ENCODE results near the gene RAB11FIP4.
A peak's percentile ranks its signal among the peaks of the same experiment; 100 is the strongest.

RAB11FIP4 gene

DNA sequence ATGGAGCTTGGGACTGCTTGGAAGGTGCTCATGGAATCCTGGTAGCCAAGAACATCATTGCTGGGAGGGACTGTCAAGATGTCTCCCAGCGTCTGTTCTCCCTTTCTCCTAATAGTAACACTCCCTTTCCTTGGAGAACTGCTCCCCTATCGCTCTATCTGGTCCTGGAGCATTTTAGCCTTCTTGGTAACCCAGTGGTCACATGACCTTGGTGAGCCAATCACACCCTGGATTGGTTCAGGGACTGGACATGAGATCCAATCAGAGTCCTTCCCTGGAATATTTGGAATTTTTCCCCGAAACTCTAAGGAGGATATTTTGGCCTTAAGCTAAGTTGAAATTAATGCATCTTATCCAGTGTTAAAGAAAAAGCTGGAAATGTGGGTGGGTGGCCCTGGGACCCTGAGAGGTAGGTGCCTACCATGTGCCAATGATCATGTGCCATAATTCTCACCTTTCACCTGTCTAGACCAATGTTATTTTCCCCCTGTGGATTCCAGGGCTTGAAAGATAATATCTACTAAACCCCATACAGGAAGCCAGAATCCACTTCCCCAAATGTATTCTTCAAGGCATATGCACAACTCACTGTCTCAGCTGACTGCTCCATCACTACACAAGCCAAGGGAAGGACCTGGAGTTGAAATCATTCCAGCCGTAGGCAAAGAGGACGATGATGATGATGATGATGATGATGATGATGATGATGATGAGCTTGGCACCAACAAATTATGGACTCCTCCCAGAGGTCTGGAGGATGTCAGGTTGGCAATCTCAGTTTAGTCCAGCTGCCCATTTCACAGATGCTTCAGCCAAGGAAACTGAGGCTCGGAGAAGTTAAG lies 193.2 kb downstream of the RAB11FIP4 start:
- no peak for TF ChIP-seq POLR2AphosphoS5 (IDR thresholded peaks at IDR 0.05; ENCODE audit: low read depth)
- TF ChIP-seq, protein P1, sequence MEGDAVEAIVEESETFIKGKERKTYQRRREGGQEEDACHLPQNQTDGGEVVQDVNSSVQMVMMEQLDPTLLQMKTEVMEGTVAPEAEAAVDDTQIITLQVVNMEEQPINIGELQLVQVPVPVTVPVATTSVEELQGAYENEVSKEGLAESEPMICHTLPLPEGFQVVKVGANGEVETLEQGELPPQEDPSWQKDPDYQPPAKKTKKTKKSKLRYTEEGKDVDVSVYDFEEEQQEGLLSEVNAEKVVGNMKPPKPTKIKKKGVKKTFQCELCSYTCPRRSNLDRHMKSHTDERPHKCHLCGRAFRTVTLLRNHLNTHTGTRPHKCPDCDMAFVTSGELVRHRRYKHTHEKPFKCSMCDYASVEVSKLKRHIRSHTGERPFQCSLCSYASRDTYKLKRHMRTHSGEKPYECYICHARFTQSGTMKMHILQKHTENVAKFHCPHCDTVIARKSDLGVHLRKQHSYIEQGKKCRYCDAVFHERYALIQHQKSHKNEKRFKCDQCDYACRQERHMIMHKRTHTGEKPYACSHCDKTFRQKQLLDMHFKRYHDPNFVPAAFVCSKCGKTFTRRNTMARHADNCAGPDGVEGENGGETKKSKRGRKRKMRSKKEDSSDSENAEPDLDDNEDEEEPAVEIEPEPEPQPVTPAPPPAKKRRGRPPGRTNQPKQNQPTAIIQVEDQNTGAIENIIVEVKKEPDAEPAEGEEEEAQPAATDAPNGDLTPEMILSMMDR (IDR thresholded peaks at IDR 0.05; ENCODE audit: insufficient read depth, low read length) = no peak
- TF ChIP-seq, protein P2, sequence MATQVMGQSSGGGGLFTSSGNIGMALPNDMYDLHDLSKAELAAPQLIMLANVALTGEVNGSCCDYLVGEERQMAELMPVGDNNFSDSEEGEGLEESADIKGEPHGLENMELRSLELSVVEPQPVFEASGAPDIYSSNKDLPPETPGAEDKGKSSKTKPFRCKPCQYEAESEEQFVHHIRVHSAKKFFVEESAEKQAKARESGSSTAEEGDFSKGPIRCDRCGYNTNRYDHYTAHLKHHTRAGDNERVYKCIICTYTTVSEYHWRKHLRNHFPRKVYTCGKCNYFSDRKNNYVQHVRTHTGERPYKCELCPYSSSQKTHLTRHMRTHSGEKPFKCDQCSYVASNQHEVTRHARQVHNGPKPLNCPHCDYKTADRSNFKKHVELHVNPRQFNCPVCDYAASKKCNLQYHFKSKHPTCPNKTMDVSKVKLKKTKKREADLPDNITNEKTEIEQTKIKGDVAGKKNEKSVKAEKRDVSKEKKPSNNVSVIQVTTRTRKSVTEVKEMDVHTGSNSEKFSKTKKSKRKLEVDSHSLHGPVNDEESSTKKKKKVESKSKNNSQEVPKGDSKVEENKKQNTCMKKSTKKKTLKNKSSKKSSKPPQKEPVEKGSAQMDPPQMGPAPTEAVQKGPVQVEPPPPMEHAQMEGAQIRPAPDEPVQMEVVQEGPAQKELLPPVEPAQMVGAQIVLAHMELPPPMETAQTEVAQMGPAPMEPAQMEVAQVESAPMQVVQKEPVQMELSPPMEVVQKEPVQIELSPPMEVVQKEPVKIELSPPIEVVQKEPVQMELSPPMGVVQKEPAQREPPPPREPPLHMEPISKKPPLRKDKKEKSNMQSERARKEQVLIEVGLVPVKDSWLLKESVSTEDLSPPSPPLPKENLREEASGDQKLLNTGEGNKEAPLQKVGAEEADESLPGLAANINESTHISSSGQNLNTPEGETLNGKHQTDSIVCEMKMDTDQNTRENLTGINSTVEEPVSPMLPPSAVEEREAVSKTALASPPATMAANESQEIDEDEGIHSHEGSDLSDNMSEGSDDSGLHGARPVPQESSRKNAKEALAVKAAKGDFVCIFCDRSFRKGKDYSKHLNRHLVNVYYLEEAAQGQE (IDR thresholded peaks at IDR 0.05; ENCODE audit: insufficient replicate concordance, low read depth) = no peak
- TF ChIP-seq SPI1 (IDR thresholded peaks at IDR 0.05; ENCODE audit: borderline replicate concordance, low read depth) = peak; percentile 93
- no peak for TF ChIP-seq GABPA (IDR thresholded peaks at IDR 0.05; ENCODE audit: low read depth)

DNA sequence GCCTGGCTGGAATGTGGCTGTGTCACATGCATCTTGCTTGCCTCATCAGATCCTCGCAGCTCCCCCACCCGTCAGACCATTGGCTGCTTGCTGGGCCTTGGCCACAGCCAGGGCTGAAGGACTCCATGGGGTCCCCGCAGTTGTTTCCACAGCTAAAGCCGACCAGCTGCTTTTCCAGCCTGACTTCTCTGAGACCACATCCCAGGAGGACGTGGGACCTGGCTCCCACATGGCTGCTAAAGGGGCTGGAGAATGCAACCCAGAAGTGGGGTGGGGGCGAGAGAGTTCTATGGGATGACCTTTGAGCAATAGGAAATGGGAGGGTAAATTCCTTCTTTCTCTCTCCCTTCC lies 193.8 kb downstream of the RAB11FIP4 start:
- no peak overlapping the region for H3K27ac ChIP-seq (replicated peaks)

More for the DNA sequence above, 193.2 kb downstream of the RAB11FIP4 start:
- H3K27ac ChIP-seq (replicated peaks) = no peak overlapping the region
- no peak overlapping the region for H3K4me3 ChIP-seq (replicated peaks; ENCODE audit: insufficient read depth, low read length)
- H3K27me3 ChIP-seq (ENCODE audit: insufficient read depth, poor library complexity, severe bottlenecking) = no peaks in the 10 kb centered on the region
- peak in 1 of 2 experiments; percentile 40 for DNase-seq (ENCODE audit: low read depth in 1 of 2, low spot score in 1 of 2)

DNA sequence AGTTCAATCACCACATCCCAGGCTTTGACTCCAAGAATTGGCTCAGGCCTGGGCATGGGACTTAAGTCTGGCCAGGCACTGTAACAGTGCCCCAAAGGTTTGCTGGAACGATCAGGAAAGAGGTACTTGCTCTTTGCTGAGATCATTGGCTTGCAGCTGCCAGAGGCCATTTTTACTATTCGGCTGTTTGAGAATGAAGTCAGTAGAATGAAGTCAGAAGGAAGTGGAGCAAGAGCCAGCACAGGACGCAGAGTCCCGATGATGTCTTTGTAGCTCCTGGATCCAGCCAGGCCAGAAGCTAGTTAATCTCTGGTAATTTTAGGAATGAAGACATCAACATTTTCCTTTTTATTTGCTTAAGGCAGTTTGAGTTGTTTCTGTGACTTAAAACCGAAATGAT lies 195.5 kb downstream of the RAB11FIP4 start:
- TF ChIP-seq SPI1 (IDR thresholded peaks at IDR 0.05; ENCODE audit: borderline replicate concordance, low read depth) (no peak), POLR2AphosphoS5 (IDR thresholded peaks at IDR 0.05; ENCODE audit: low read depth) (no peak), GABPA (IDR thresholded peaks at IDR 0.05; ENCODE audit: low read depth) (no peak)
- TF ChIP-seq, protein P2 (IDR thresholded peaks at IDR 0.05; ENCODE audit: insufficient replicate concordance, low read depth) = no peak
- TF ChIP-seq, protein P1 (IDR thresholded peaks at IDR 0.05; ENCODE audit: insufficient read depth, low read length) = no peak
- no peak overlapping the region for H3K27ac ChIP-seq (replicated peaks)
- H3K27me3 ChIP-seq (ENCODE audit: insufficient read depth, poor library complexity, severe bottlenecking) = no peaks in the 10 kb centered on the region
- H3K4me3 ChIP-seq (replicated peaks; ENCODE audit: insufficient read depth, low read length) = no peak overlapping the region
- no peak for DNase-seq (ENCODE audit: low read depth in 1 of 2, low spot score in 1 of 2)

More for the DNA sequence above, 193.8 kb downstream of the RAB11FIP4 start:
- TF ChIP-seq, protein P1 (IDR thresholded peaks at IDR 0.05; ENCODE audit: insufficient read depth, low read length) = no peak
- TF ChIP-seq POLR2AphosphoS5 (IDR thresholded peaks at IDR 0.05; ENCODE audit: low read depth) (no peak), SPI1 (IDR thresholded peaks at IDR 0.05; ENCODE audit: borderline replicate concordance, low read depth) (no peak), GABPA (IDR thresholded peaks at IDR 0.05; ENCODE audit: low read depth) (no peak)
- TF ChIP-seq, protein P2 (IDR thresholded peaks at IDR 0.05; ENCODE audit: insufficient replicate concordance, low read depth) = no peak
- no peak for DNase-seq (ENCODE audit: low read depth in 1 of 2, low spot score in 1 of 2)
- no peak overlapping the region for H3K4me3 ChIP-seq (replicated peaks; ENCODE audit: insufficient read depth, low read length)
- no peaks in the 10 kb centered on the region for H3K27me3 ChIP-seq (ENCODE audit: insufficient read depth, poor library complexity, severe bottlenecking)
